ENCODE data around the gene NPR2. TPM values are rescaled to one million over a fixed set of nuclear protein-coding genes. Genes with fewer than 3 reads are reported as not detected.

NPR2 gene
- total and polyA plus RNA-seq, 2 of the 13 experiments (the other 11 are each of a cell fraction or from before 2014, with no cell fraction given): 7.4 to 9.4 TPM

GRCh38 chr9:35813434-35814105, 22.2 kb downstream of the NPR2 start (continued):
- no peak for TF ChIP-seq TOPORS (CRISPR knock-in tag; IDR thresholded peaks at IDR 0.05)
- TF ChIP-seq ZNF142 (CRISPR knock-in tag; IDR thresholded peaks at IDR 0.05): 0 out of 2 replicates have a peak, but pooled peaks have one; percentile 15
- no peak for TF ChIP-seq MXD4 (CRISPR knock-in tag; IDR thresholded peaks at IDR 0.05)
- TF ChIP-seq ZNF660 (CRISPR knock-in tag; IDR thresholded peaks at IDR 0.05; ENCODE audit: borderline replicate concordance, low read depth): no peak
- TF ChIP-seq ZMYM4 (CRISPR knock-in tag; IDR thresholded peaks at IDR 0.05): no peak
- TF ChIP-seq, protein P1, sequence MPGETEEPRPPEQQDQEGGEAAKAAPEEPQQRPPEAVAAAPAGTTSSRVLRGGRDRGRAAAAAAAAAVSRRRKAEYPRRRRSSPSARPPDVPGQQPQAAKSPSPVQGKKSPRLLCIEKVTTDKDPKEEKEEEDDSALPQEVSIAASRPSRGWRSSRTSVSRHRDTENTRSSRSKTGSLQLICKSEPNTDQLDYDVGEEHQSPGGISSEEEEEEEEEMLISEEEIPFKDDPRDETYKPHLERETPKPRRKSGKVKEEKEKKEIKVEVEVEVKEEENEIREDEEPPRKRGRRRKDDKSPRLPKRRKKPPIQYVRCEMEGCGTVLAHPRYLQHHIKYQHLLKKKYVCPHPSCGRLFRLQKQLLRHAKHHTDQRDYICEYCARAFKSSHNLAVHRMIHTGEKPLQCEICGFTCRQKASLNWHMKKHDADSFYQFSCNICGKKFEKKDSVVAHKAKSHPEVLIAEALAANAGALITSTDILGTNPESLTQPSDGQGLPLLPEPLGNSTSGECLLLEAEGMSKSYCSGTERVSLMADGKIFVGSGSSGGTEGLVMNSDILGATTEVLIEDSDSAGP (CRISPR knock-in tag; IDR thresholded peaks at IDR 0.05; ENCODE audit: borderline replicate concordance): no peak; the same call in 1 of the 2 replicates
- peak; percentile 38 for TF ChIP-seq SMC3 (IDR thresholded peaks at IDR 0.05; ENCODE audit: low read length)
- peak; percentile 62 for TF ChIP-seq CTCF (CRISPR knock-in tag; IDR thresholded peaks at IDR 0.05)
- TF ChIP-seq SMYD3 (CRISPR knock-in tag; IDR thresholded peaks at IDR 0.05): no peak
- TF ChIP-seq, protein P2, sequence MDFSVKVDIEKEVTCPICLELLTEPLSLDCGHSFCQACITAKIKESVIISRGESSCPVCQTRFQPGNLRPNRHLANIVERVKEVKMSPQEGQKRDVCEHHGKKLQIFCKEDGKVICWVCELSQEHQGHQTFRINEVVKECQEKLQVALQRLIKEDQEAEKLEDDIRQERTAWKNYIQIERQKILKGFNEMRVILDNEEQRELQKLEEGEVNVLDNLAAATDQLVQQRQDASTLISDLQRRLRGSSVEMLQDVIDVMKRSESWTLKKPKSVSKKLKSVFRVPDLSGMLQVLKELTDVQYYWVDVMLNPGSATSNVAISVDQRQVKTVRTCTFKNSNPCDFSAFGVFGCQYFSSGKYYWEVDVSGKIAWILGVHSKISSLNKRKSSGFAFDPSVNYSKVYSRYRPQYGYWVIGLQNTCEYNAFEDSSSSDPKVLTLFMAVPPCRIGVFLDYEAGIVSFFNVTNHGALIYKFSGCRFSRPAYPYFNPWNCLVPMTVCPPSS (IDR thresholded peaks at IDR 0.05): no peak
- TF ChIP-seq FOXJ3 (CRISPR knock-in tag; IDR thresholded peaks at IDR 0.05; ENCODE audit: borderline replicate concordance): no peak
- no peak for TF ChIP-seq ZNF350 (CRISPR knock-in tag; IDR thresholded peaks at IDR 0.05; ENCODE audit: borderline replicate concordance, low read depth)
- no peak for TF ChIP-seq PCBP2 (optimal IDR thresholded peaks at IDR 0.05; ENCODE audit: low read depth, low read length, poor library complexity, severe bottlenecking)
